Measurements from ENCODE around the gene WDR64. TPM values are rescaled to one million over a fixed set of nuclear protein-coding genes. Genes with fewer than 3 reads are reported as not detected.
A peak's percentile ranks its signal among the peaks of the same experiment; 100 is the strongest.

WDR64 gene
- total and polyA plus RNA-seq, 2 of the 13 experiments (the other 11 are each of a cell fraction or from before 2014, with no cell fraction given) = not detected

- TF ChIP-seq, protein P1, sequence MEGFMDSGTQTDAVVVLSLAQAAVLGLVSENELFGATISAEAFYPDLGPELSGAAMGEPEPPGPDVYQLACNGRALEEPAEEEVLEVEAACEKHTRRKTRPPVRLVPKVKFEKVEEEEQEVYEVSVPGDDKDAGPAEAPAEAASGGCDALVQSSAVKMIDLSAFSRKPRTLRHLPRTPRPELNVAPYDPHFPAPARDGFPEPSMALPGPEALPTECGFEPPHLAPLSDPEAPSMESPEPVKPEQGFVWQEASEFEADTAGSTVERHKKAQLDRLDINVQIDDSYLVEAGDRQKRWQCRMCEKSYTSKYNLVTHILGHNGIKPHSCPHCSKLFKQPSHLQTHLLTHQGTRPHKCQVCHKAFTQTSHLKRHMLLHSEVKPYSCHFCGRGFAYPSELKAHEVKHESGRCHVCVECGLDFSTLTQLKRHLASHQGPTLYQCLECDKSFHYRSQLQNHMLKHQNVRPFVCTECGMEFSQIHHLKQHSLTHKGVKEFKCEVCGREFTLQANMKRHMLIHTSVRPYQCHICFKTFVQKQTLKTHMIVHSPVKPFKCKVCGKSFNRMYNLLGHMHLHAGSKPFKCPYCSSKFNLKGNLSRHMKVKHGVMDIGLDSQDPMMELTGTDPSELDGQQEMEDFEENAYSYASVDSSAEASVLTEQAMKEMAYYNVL (CRISPR knock-in tag; IDR thresholded peaks at IDR 0.05; ENCODE audit: borderline replicate concordance) = no peak
- no peak for TF ChIP-seq ZNF747 (CRISPR knock-in tag; IDR thresholded peaks at IDR 0.05; ENCODE audit: borderline replicate concordance)
- TF ChIP-seq ZKSCAN1 (IDR thresholded peaks at IDR 0.05; ENCODE audit: low read length) = no peak
- TF ChIP-seq FOSL2 (CRISPR knock-in tag; IDR thresholded peaks at IDR 0.05) = 0 out of 2 replicates have a peak, but pooled peaks have one; percentile 7
- TF ChIP-seq ZNF383 (CRISPR knock-in tag; IDR thresholded peaks at IDR 0.05; ENCODE audit: borderline replicate concordance) = no peak
- TF ChIP-seq ZNF234 (CRISPR knock-in tag; conservative IDR thresholded peaks at IDR 0.05) = no peak
- no peak for TF ChIP-seq PHF21A (CRISPR knock-in tag; IDR thresholded peaks at IDR 0.05)
- 0 out of 4 replicates have a peak, but pooled peaks of 1 of the 2 experiments have one; percentile 5 for TF ChIP-seq KLF16 (CRISPR knock-in tag; IDR thresholded peaks at IDR 0.05)
- TF ChIP-seq ZNF792 (CRISPR knock-in tag; IDR thresholded peaks at IDR 0.05) = no peak
- no peak for TF ChIP-seq ZNF775 (CRISPR knock-in tag; IDR thresholded peaks at IDR 0.05; ENCODE audit: borderline replicate concordance)
- no peak for TF ChIP-seq KDM2A (CRISPR knock-in tag; IDR thresholded peaks at IDR 0.05; ENCODE audit: borderline replicate concordance, low read depth)
- TF ChIP-seq ZNF75D (CRISPR knock-in tag; IDR thresholded peaks at IDR 0.05; ENCODE audit: borderline replicate concordance) = no peak
- TF ChIP-seq BHLHE40 (IDR thresholded peaks at IDR 0.05; ENCODE audit: low read length) = no peak
- no peak for TF ChIP-seq ZNF446 (CRISPR knock-in tag; IDR thresholded peaks at IDR 0.05)
- TF ChIP-seq ZFP90 (CRISPR knock-in tag; IDR thresholded peaks at IDR 0.05; ENCODE audit: borderline replicate concordance) = no peak
- TF ChIP-seq, protein P2, sequence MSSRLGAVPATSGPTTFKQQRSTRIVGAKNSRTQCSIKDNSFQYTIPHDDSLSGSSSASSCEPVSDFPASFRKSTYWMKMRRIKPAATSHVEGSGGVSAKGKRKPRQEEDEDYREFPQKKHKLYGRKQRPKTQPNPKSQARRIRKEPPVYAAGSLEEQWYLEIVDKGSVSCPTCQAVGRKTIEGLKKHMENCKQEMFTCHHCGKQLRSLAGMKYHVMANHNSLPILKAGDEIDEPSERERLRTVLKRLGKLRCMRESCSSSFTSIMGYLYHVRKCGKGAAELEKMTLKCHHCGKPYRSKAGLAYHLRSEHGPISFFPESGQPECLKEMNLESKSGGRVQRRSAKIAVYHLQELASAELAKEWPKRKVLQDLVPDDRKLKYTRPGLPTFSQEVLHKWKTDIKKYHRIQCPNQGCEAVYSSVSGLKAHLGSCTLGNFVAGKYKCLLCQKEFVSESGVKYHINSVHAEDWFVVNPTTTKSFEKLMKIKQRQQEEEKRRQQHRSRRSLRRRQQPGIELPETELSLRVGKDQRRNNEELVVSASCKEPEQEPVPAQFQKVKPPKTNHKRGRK (CRISPR knock-in tag; IDR thresholded peaks at IDR 0.05) = no peak
- TF ChIP-seq, protein P3, sequence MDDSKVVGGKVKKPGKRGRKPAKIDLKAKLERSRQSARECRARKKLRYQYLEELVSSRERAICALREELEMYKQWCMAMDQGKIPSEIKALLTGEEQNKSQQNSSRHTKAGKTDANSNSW (CRISPR knock-in tag; IDR thresholded peaks at IDR 0.05; ENCODE audit: borderline replicate concordance) = no peak
- TF ChIP-seq, protein P4, sequence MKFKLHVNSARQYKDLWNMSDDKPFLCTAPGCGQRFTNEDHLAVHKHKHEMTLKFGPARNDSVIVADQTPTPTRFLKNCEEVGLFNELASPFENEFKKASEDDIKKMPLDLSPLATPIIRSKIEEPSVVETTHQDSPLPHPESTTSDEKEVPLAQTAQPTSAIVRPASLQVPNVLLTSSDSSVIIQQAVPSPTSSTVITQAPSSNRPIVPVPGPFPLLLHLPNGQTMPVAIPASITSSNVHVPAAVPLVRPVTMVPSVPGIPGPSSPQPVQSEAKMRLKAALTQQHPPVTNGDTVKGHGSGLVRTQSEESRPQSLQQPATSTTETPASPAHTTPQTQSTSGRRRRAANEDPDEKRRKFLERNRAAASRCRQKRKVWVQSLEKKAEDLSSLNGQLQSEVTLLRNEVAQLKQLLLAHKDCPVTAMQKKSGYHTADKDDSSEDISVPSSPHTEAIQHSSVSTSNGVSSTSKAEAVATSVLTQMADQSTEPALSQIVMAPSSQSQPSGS (CRISPR knock-in tag; IDR thresholded peaks at IDR 0.05) = no peak
- no peak for TF ChIP-seq ZNF776 (CRISPR knock-in tag; IDR thresholded peaks at IDR 0.05)
- no peak for TF ChIP-seq ZNF205 (CRISPR knock-in tag; IDR thresholded peaks at IDR 0.05)
- TF ChIP-seq PPARG (CRISPR knock-in tag; conservative IDR thresholded peaks at IDR 0.05) = no peak
- peak; percentile 32; the same call in 1 of the 2 replicates for TF ChIP-seq PHF8 (CRISPR knock-in tag; IDR thresholded peaks at IDR 0.05)
- TF ChIP-seq ZIK1 (CRISPR knock-in tag; IDR thresholded peaks at IDR 0.05; ENCODE audit: borderline replicate concordance, low read depth) = 0 out of 2 replicates have a peak, but pooled peaks have one; percentile 13
- TF ChIP-seq ZNF232 (CRISPR knock-in tag; IDR thresholded peaks at IDR 0.05; ENCODE audit: borderline replicate concordance) = no peak
- peak; percentile 78; the same call in 1 of the 2 replicates for TF ChIP-seq POGK (CRISPR knock-in tag; conservative IDR thresholded peaks at IDR 0.05)
Observed at GRCh38 chr1:241639623-241640148, 12.4 kb upstream of the WDR64 start (continued).
